ENCODE results near the gene ZWILCH.
"Not testable (repeated sequence)": the region's sequence is repeated elsewhere in the genome, so short reads cannot be mapped to it uniquely, and the experiment has no call there.

ZWILCH gene

DNA sequence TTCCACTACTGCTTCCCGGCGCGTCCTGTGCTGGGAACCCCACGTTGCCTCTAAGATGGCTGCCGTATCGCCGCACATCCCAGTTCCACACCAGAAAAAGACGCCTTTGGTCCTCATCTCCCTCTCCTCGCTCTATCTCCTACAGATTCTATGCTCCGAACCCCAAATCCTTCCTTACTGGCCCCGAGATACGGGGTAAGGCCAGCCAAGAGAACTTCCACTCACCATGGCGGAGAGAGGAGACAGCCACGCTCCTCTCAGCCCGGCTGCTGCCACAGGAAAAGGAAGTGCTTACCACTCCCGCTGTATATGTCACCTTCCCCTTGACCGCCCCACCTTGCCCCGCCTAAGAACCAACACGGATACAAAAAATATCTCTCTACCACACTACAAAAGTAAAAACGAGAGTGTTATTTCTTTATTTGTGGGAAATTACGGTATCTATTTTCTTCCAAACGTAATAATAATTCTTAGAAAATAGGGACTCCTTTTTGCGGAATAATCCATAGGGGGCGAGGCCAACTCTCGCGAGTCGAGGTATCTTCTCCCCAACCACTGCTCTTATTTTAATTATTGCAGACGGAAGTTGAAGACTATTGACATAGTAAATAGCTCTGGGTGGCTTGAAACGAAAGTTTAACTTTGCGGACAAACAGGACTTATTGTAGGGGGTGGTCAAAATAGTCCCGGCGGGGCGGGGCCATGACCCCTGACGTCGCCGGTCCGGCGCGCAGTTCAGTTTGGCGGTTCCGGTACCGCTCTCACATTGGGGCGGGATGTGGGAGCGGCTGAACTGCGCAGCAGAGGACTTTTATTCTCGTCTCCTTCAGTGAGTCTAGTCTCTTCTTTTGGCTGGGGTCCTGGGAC, at the start of gene ZWILCH, which contains the start of gene RPL4:
TSS of gene ZWILCH (plus strand) at position 764 of the 867 bp plus-strand sequence. CDS start at position 777, 13 bp downstream.
TSS of gene RPL4 (minus strand) at position 293 of the 867 bp plus-strand sequence. CDS start at position 228, 65 bp downstream.
- ATAC-seq: peak; percentile 96
- H3K27ac Mint-ChIP-seq: peak within 1 kb of the TSS; percentile 97
- H3K4me1 Mint-ChIP-seq: peaks cover 42% of the 10 kb centered on the region
- H3K36me3 Mint-ChIP-seq: peaks cover 42% of the 10 kb centered on the region
- no peaks in the 10 kb centered on the region for H3K9me3 Mint-ChIP-seq
- H3K4me3 Mint-ChIP-seq: peak within 1 kb of the TSS; percentile 100
- H3K27me3 Mint-ChIP-seq: no peaks in the 10 kb centered on the region

DNA sequence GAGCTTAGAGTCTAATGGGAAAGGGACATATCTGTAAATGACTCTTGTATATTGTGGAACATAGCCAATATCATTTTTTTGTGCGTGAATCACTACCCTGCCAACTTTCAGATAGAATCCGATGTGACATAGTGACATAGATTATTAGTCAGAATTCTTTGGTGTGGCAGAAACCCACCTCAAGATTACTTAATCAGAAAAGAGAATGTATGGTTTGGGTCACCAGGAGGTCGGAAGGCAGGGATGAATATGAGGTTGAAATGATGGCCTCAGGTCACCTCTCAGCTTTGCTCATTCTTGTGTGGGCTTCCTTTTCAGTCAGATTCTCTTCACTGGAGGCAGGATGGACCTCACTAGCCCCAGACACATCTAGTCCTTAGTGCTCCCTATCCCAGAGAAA, 48.9 kb upstream of the ZWILCH start:
- H3K9me3 Mint-ChIP-seq: no peaks in the 10 kb centered on the region
- H3K4me3 Mint-ChIP-seq: no peak overlapping the region
- no peak for ATAC-seq
- H3K36me3 Mint-ChIP-seq: peaks cover 26% of the 10 kb centered on the region
- H3K27me3 Mint-ChIP-seq: no peaks in the 10 kb centered on the region
- H3K4me1 Mint-ChIP-seq: no peaks in the 10 kb centered on the region
- no peak overlapping the region for H3K27ac Mint-ChIP-seq

DNA sequence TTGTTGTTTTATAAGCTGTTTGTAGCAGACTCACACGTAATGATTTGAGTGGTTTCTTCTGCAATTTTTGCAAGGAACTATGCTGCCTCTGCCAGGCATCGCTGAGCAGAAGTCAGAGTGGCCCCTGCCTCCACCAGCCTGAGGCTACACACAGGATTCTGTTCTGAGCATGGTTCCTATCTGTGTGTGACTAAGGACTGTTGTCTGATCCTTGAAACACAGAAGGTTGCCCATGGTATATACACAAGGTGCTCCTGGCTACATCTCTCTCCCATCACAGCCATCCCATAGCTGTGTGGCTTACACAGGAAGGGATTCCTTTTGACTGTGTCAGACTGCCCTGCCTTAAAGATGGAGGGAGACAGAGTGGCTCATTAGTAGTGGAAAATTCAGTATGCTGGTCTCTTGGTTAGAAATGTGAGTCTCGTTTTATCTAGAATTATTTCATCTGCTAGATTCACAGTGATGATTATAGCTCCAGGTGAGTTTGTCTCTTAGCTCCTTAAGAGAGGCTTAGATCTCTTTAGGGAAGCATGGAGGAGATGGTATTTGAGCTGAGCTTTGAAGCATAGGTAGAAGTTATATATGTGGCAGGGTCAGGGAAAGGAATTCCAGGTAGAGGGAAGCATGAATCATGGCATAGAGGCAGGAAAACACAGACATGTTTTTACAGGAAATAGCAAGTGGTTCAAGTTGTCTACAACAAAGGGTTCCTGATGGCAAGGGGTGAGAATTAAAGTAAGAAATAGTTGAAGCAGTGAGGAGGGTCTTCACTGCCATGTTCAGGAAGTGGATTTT, 45.1 kb upstream of the ZWILCH start:
- no peak overlapping the region for H3K4me3 Mint-ChIP-seq
- ATAC-seq: no peak
- peaks cover 39% of the 10 kb centered on the region for H3K36me3 Mint-ChIP-seq

GRCh38 chr15:66461294-66461693, 43.8 kb upstream of the ZWILCH start:
- H3K27me3 Mint-ChIP-seq, H3K27ac Mint-ChIP-seq, H3K9me3 Mint-ChIP-seq, H3K4me1 Mint-ChIP-seq, ATAC-seq, H3K4me3 Mint-ChIP-seq: not testable (repeated sequence)
- H3K36me3 Mint-ChIP-seq: peaks cover 46% of the 10 kb centered on the region

More for the DNA sequence above, 45.1 kb upstream of the ZWILCH start:
- no peaks in the 10 kb centered on the region for H3K27me3 Mint-ChIP-seq
- H3K27ac Mint-ChIP-seq: no peak overlapping the region
- H3K9me3 Mint-ChIP-seq: peaks cover 3% of the 10 kb centered on the region
- no peaks in the 10 kb centered on the region for H3K4me1 Mint-ChIP-seq

DNA sequence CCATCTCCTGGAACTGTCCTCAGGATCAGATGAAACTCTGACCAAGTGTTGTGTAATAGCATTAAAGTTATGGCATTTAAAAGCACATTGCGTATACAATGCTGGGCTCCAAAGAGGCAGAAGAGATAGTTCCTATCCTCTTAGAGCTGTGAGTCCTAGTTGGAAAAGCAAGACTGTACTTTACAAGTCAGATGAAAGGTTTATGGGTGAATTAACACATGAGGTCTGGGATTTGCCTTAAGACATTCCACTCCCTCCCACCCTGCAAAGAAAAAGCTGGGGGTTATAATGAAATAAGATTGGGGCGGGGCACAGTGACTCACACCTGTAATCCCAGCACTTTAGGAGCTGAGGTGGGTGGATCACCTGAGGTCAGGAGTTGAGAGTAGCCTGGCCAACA, 43.2 kb upstream of the ZWILCH start:
- ATAC-seq: no peak
- no peak overlapping the region for H3K4me3 Mint-ChIP-seq
- no peak overlapping the region for H3K27ac Mint-ChIP-seq
- peaks cover 5% of the 10 kb centered on the region for H3K4me1 Mint-ChIP-seq
- no peaks in the 10 kb centered on the region for H3K27me3 Mint-ChIP-seq
- H3K9me3 Mint-ChIP-seq: peaks cover 3% of the 10 kb centered on the region
- H3K36me3 Mint-ChIP-seq: peaks cover 46% of the 10 kb centered on the region

DNA sequence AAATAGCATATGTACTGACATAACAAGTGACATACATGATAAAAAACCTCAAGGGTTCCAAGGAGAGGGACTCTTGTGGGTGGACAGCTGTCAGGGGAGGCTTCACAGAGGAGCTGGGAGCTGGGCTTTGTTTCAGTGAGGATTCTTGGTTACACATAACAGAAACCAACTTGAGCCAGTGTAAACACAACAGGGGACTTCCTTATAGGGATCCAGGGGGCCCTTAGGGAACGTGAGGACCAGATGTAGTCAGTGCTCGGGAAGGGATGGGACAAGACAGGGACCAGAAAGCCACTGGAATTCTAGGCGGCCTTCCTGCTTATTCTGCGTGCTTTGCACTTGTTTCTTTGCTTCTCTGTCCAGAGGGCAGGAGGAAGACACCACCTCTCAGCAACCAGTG, 42.5 kb upstream of the ZWILCH start:
- no peak for ATAC-seq
- Mint-ChIP-seq H3K4me1 (peaks cover 5% of the 10 kb centered on the region), H3K9me3 (peaks cover 3% of the 10 kb centered on the region), H3K27ac (no peak overlapping the region), H3K4me3 (no peak overlapping the region), H3K36me3 (peaks cover 46% of the 10 kb centered on the region), H3K27me3 (no peaks in the 10 kb centered on the region)

- H3K27ac Mint-ChIP-seq: peak overlapping the region; percentile 37
- not testable (repeated sequence) for H3K27me3 Mint-ChIP-seq, H3K4me3 Mint-ChIP-seq, ATAC-seq, H3K4me1 Mint-ChIP-seq, H3K9me3 Mint-ChIP-seq
- peaks cover 42% of the 10 kb centered on the region for H3K36me3 Mint-ChIP-seq
Measured at GRCh38 chr15:66465294-66465693, 39.8 kb upstream of the ZWILCH start.

- ATAC-seq, H3K27ac Mint-ChIP-seq, H3K27me3 Mint-ChIP-seq, H3K4me3 Mint-ChIP-seq, H3K9me3 Mint-ChIP-seq: not testable (repeated sequence)
- Mint-ChIP-seq H3K36me3 (peaks cover 36% of the 10 kb centered on the region), H3K4me1 (peaks cover 24% of the 10 kb centered on the region)
Measured at GRCh38 chr15:66467162-66468040, 37.7 kb upstream of the ZWILCH start.

- peaks cover 22% of the 10 kb centered on the region for H3K4me1 Mint-ChIP-seq
- H3K4me3 Mint-ChIP-seq, H3K9me3 Mint-ChIP-seq, ATAC-seq, H3K27ac Mint-ChIP-seq, H3K27me3 Mint-ChIP-seq: not testable (repeated sequence)
- peaks cover 18% of the 10 kb centered on the region for H3K36me3 Mint-ChIP-seq
Measured at GRCh38 chr15:66470825-66471224, 34.3 kb upstream of the ZWILCH start.

DNA sequence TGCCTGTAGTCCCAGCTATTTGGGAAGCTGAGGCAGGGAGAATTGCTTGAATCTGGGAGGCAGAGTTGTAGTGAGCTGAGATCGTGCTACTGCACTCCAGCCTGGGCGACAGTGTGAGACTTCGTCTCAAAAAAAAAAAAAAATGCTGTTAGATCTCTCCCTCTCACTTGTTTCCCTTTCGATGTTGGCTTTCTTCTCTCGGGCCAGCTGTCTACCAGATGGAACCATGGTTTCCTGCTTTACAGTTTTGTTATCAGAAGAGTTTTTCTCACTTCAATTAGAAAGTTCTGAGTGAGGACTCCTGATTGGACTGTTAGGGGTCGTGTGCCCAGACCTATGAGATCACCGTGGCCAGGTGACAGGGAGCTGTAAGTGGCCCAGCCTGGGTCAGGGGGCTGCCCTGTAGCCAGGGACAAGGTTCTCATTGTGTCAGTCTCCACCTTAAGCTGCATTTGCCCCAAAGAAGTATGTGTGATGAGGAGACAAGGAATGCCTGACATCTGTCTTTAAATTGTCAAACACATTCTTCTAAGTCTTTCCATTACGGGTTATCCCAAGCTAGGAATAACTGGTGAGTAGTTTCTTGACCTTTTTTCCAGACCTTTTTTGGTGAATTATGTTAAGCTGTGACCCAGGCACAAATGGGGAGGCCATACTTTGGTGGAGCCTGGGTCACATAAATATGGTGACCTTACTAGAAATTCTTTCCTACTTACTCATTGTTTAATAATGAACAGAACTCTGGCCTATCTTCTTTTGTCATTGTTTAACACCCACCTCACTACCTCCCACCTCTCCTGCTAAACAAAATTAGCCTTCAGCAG, 32.7 kb upstream of the ZWILCH start:
- Mint-ChIP-seq H3K27ac (peak overlapping the region; percentile 81), H3K36me3 (peaks cover 18% of the 10 kb centered on the region), H3K4me3 (peak overlapping the region; percentile 38), H3K9me3 (no peaks in the 10 kb centered on the region), H3K27me3 (no peaks in the 10 kb centered on the region), H3K4me1 (peaks cover 31% of the 10 kb centered on the region)
- peak; percentile 90 for ATAC-seq

DNA sequence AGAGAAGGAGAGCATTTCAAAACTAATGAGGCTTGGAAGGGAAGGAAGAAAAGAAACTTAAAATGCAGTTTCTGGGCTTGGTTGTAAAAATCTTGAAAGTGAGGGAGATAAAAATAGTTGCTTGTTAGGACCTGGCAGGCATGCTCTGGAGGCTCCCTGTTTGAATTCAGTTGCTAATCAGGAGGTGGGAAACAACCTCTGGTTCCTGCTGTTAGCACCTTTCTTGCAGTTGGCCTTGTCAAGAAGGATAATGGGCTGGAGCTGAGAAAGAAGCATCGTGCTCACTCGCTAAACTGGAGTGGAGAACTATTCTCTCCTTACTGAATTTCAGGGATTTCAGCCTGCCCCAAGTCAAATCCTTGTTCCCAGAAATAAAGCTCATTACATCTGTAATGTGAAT, 31.0 kb upstream of the ZWILCH start:
- Mint-ChIP-seq H3K4me3 (no peak overlapping the region), H3K36me3 (peaks cover 18% of the 10 kb centered on the region), H3K9me3 (no peaks in the 10 kb centered on the region), H3K4me1 (peaks cover 31% of the 10 kb centered on the region), H3K27ac (peak overlapping the region; percentile 15), H3K27me3 (no peaks in the 10 kb centered on the region)
- no peak for ATAC-seq

DNA sequence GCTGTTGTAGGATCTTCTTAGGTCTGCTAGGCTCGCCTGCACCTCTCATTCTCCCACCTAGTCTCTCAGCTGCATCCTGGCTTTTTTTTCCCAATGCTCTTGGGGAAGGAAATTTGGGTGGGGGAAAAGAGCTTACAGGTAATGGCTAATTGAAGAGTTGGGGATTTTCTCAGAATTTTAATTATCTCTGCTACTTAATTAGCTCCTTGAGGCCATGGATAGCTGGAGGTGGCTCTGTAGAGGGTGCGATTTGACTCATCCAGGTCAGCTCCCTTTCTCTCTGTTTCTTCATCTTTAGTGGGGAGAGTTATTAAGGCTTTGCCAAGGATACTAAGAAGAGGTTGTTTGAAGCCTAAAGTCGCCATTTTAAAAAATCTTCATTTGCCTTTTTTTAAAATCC, 30.2 kb upstream of the ZWILCH start:
- H3K27ac Mint-ChIP-seq: peak overlapping the region; percentile 64
- no peak overlapping the region for H3K4me3 Mint-ChIP-seq
- peaks cover 31% of the 10 kb centered on the region for H3K4me1 Mint-ChIP-seq
- no peaks in the 10 kb centered on the region for H3K27me3 Mint-ChIP-seq
- no peaks in the 10 kb centered on the region for H3K9me3 Mint-ChIP-seq
- no peak for ATAC-seq
- H3K36me3 Mint-ChIP-seq: peaks cover 22% of the 10 kb centered on the region

DNA sequence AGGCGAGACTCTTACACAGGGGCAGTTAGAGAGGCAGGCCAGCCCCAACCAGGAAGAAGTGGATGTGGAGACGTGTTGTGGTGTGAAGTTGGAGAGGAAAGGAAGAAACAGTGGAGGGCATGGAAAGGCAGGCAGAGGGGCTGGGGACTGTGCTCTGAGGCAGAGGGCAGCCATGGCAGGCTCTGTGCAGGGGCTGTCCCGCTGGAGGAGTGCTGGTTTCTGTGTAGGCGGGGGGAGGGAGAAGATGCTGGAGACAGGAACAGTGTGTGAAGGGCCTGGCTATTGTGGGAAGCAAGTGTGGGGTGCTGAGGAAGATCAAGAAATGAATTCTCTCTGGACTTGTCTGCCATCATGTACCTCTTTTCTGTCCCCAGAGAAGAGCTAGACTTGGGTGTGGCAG, 28.6 kb upstream of the ZWILCH start:
- Mint-ChIP-seq H3K36me3 (peaks cover 29% of the 10 kb centered on the region), H3K4me3 (no peak overlapping the region), H3K27me3 (no peaks in the 10 kb centered on the region), H3K9me3 (no peaks in the 10 kb centered on the region), H3K27ac (peak overlapping the region; percentile 64), H3K4me1 (peaks cover 16% of the 10 kb centered on the region)
- no peak for ATAC-seq

- Mint-ChIP-seq H3K27ac (peak overlapping the region; percentile 64), H3K4me1 (peaks cover 16% of the 10 kb centered on the region), H3K4me3 (no peak overlapping the region), H3K36me3 (peaks cover 32% of the 10 kb centered on the region), H3K27me3 (no peaks in the 10 kb centered on the region), H3K9me3 (no peaks in the 10 kb centered on the region)
- ATAC-seq: no peak
Measured at GRCh38 chr15:66477011-66477410, 28.1 kb upstream of the ZWILCH start.
